Fibroblast of upper back skin (primary cell): ENCODE measurements around the gene TWNK.

ENCODE experiments used
- DNase-seq: peaks from one replicate; pipeline ENCODE4 v3.0.0-alpha.2; 2013

Gene TWNK

DNA sequence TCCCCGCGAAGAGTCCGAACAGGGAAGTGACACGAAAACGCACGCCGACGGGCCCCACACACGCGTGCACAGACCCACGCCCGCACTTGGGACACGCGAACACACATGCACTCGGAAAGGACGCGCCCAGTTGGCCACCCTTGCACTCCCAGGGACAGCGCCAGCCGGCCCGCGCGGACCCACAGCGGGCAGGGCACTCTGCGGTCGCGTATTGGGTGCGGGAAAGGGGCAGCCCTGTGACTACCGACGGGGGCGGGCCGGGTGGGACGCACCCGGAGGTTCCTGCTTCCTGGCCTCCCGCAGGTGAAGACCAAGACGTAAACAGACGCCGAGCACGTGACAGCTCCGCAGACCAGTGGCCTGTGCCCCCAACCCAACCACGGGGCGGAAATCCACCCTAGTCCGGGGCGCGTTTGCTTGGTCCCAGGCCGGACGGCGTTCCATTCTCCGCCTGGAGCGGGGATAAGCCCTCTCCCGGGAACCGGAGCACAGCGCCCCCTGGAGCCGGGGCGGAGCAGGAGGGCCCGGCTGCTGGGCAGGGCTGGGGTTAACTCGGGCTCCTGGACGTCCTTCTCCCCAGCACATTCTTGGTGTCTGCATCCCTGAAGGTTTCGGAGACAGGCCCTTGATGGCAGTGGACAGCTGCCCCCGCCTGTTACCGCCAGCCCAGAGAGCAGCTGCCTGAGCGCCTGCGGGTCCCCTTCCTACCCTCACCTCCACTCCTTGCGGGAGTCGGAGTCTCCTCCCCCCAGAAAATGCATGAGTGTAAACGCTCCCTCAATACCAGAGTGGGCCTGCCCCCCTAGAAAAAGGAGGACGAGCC, 10.2 kb downstream of the TWNK start:
- DNase-seq, result peak; percentile 68

DNA sequence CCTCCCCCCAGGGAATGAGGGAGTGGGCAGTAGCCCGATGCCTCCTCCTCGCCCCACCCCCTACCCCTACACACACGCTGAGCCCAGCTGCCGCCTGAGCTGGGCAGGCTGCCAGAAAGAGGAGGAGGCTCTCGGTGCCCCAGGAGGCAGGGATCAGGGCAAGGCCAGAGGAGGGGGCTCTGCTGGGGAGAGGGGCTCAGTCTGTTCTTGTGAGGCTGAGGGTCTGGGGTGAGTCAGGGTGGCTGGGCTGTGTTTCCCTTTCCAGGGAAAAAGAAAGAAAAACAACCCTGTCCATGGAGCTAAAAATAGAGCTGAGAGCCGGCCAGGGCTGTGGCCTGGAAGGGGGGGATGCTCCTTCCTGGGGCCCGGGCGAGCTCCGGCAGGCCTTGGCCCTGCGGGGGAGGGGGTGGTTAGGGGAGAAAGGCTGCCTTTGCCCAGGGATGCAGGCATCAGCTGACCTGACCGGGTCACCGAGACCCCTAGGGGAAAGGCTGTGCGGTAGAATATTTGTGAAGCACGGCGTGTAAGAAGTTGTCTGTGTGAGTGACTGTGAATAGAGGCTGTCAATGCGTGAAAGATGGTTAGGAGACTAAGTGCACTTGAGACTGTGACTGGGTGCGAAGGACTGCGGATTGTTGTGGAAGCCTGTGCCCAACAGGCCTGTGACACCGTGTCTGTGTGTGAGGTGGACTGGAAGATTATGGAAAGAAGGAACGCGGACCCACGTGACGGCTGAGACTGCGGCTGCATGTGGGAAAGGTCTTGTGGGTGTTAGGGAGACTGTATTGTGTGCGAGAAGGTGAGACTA, 11.0 kb downstream of the TWNK start:
- DNase-seq, result peak; percentile 88

DNA sequence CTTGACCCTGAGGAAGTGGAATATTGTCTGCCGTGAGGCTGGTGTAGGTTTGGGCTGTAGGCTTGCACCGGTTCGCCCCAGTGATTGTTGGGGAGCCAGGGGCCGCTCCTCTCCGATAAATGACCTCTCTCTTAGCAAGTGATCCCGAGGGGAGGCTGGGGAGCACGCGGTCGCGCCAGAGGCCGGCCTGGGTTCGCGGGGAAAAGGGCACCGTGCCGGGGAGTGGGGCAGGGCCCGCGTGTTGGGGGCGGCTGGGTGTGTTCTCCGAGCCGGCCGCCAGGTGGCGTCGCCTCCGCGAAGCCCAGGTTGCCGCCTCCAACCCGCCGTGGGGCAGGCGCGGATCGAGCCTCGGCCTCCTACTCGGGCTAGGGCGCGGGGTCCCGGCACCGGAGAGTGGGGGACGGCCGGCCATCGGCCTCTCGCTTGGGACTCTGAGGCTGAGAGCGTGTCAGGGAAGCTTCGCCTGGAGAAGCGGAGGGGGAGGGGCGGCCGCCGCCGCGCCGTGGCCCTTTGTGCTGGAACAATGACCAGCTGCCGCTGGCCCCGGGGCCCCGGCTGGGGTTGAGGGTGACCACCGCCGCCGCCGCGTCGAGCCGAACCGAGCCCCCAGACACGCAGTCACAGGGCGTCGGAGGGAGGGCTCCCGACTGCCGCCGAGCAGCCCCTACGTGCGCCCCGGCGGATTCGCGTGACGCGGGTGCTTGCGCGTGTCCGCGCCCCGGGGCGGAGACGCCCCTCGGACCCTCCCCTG, 11.8 kb downstream of the TWNK start:
- DNase-seq, result peak; percentile 77

DNA sequence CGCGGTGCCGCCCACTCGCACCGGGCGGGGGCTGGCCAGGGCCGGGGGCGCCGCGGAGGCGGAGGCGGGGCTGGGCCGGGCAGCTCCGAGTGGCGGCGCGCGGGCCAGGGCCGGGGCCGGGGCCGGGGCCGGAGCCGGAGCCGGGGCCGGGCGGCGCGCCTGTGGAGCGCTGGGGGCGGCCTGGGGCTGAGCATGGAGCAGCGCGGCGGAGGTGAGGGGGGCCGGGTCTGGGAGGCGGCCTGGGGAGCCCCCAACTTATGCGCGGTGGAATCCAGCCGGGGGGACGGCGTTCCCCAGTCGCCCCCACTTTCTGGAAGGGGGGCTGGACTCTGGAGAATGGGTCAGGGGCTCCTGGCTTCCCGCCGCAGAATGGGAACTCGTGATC, 12.4 kb downstream of the TWNK start, which contains the start of gene LZTS2:
TSS of gene LZTS2 (plus strand) at position 67 of the 385 bp plus-strand sequence. CDS start 2,731 bp downstream, outside the sequence.
- DNase-seq, result no peak

DNA sequence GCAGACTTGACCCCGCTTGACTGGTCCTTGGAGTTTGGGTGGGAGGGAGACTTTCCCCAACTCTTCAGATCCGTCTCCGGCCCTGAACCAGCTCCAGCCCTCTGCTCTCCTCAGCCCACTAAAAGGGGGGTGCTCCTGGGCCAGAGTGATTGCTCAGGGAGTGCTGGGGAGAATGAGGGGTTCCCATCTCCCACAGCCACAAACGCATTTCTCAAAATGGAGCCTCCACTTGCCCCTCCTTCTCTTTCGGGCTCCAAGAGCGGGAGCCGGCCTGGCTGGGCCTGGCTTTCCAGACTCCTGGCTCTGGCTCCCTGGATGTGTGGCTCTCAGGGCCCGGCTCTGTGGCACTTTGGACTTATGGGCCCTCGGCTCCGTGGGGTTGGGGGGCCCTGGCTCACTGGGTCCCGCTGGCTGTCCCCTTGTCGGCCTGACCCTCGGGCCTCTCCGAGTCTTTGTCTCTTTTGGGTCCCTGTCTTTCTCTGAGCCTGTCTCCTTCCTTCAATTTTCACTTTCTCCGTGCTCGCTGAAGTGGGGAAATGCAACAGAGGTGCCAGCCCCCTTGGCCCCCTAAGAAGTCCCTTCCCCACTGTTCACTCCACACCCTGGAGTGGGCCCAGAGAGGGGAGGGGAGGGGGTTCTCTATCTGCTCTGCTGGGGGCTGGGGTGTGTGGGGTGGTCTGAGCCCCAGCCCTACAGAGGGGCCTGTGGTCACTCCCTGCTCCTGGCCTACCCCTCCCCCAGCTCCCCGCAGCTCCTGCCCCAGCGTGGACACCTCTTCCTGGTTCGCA, 13.0 kb downstream of the TWNK start:
- DNase-seq, result no peak

DNA sequence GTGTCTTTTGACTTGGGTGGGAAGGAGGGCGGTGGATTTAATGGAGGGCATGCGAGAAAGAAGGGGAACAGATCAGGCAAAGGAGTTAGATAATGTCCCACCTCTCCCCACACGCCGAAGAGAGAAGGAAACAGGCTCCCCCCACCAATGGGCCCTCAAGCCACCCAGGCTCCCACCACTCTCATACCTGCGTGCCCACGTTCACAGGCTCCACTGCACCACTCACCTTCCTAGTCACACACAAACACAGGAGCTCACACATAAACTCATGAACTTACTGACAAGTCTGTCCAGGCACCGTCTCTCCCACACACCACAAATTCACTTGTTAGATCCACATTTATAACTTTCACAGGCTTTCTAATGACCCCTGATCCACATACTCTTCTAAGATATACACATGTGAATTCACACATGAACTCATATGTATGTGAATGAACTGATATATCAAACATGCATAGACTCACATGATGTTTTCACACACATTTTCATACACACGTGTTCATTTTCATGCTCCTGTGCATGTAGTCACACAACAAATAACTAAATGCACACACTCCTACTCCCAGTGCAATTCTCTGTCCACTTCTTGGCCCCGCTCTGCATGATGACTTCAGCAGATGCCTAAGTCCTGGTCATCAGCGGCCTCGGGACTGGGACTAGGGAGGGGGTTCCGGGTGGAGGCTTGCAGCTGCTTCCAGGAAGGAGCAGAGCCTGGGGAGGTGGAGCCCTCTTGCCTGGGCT, 13.7 kb downstream of the TWNK start:
- peak; percentile 78 for DNase-seq

DNA sequence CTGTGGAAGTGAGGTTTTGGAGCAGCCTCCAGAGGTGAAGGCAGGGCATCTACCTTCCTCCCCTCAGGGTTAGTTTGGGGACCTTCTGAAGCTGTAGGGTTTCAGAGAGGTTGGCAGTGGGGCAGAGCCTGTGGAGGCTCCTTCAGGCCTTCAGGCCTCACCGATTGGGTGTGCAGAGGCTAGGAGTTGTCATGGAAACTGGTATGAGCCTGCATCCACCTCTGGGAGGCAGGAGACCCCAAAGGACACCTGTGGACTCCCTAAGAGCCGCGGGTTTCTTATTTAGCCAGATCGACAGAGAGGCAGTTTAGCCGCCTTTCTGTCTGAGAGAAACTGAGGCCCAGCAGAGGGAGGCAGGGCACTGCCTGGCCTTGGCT, 14.3 kb downstream of the TWNK start:
- no peak for DNase-seq

DNA sequence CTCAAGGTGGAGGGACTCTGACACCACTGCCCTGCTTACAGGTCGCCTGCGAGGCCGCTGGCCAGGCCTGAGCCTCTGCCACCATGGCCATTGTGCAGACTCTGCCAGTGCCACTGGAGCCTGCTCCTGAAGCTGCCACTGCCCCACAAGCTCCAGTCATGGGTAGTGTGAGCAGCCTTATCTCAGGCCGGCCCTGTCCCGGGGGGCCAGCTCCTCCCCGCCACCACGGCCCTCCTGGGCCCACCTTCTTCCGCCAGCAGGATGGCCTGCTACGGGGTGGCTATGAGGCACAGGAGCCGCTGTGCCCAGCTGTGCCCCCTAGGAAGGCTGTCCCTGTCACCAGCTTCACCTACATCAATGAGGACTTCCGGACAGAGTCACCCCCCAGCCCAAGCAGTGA, 15.1 kb downstream of the TWNK start:
- DNase-seq, result no peak

DNA sequence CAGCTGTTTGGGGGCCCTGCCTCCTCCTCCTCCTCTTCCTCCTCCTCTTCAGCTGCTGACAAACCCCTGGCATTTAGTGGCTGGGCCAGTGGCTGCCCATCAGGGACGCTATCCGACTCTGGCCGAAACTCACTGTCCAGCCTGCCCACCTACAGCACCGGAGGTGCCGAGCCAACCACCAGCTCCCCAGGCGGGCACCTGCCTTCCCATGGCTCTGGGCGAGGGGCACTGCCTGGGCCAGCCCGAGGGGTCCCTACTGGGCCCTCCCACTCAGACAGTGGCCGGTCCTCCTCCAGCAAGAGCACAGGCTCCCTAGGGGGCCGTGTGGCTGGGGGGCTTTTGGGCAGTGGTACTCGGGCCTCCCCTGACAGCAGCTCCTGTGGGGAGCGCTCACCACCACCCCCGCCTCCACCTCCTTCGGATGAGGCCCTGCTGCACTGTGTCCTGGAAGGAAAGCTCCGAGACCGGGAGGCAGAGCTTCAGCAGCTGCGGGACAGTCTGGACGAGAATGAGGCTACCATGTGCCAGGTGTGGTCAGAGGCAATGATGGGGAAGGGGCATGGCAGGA, 16.4 kb downstream of the TWNK start:
- no peak for DNase-seq

DNA sequence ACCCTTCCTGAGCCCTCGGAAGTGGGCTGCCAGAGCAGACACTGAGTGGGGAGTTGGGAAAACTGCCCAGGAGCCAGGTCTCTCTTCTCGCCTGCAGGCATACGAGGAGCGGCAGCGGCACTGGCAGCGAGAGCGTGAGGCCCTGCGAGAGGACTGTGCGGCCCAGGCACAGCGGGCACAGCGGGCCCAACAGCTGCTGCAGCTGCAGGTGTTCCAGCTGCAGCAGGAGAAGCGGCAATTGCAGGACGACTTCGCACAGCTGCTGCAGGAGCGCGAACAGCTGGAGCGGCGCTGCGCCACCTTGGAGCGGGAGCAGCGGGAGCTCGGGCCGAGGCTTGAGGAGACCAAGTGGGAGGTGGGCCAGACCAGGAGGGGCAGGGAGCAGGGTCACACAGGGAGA, 18.0 kb downstream of the TWNK start:
- no peak for DNase-seq

DNA sequence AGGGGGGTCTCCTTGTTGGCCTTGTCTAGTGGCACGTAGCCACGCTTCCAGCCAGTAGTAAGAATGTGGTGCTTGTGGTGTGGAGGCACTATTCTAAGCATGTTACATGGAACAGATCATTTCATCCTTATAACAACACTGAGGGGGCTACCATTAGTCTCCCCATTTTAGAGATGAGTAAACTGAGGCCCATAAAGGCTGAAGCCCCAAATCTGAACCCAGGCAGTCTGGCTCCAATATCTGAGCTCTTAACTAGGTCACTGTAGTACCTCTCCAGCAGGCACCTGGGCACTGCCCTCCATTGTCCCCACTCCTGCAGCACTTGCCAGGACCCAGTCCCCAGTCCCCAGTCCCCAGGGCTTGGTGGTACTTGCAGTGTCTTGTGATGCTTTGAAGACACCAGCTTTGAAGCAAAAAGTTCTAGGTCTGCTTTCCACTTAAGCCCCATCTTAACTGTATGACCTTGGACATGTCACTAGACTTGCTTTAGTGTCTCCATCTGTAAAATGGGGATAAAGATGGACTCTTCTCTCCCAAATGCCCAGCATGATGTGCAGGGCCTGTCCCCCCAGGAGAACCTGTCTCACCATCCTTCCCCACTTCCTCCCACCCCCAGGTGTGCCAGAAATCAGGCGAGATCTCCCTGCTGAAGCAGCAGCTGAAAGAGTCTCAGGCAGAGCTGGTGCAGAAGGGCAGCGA, 18.7 kb downstream of the TWNK start:
- DNase-seq, result no peak

DNA sequence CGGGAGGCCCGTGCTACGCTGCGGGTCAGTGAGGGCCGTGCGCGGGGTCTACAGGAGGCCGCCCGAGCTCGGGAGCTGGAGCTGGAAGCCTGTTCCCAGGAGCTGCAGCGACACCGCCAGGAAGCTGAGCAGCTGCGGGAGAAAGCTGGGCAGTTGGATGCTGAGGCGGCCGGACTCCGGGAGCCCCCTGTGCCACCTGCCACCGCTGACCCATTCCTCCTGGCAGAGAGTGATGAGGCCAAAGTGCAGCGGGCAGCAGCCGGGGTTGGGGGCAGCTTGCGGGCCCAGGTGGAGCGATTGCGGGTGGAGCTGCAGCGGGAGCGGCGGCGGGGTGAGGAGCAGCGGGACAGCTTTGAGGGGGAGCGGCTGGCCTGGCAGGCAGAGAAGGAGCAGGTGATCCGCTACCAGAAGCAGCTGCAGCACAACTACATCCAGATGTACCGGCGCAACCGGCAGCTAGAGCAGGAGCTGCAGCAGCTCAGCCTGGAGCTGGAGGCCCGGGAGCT, 19.3 kb downstream of the TWNK start:
- DNase-seq, result no peak

DNA sequence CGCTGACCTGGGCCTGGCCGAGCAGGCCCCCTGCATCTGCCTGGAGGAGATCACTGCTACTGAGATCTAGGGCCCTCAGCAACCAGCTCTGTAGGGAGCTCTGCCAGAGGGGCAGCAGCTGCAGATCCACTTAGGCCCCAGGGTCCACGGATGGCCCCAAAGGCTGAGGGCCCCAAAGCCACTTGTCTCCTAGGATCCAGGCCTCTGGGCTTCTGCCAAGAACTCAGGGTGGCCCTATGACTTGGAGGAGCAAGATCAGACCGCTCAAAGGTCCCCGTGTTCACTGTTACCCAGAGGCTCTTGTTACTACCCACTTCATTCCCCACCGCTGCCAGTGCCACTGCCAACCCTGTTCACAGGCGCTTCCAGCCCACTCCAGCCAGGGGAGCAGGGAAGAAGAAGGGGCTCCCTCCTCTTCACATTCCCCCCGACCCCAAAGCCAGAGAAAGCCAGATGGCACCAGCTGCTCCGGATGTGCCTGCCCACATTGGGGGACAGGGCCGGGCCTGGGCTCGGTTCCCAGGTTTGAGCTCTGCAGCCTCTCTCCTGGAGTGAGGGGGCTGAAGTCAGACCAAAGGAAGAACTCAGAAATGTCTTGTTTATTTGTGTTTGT, 19.9 kb downstream of the TWNK start:
- DNase-seq, result no peak

DNA sequence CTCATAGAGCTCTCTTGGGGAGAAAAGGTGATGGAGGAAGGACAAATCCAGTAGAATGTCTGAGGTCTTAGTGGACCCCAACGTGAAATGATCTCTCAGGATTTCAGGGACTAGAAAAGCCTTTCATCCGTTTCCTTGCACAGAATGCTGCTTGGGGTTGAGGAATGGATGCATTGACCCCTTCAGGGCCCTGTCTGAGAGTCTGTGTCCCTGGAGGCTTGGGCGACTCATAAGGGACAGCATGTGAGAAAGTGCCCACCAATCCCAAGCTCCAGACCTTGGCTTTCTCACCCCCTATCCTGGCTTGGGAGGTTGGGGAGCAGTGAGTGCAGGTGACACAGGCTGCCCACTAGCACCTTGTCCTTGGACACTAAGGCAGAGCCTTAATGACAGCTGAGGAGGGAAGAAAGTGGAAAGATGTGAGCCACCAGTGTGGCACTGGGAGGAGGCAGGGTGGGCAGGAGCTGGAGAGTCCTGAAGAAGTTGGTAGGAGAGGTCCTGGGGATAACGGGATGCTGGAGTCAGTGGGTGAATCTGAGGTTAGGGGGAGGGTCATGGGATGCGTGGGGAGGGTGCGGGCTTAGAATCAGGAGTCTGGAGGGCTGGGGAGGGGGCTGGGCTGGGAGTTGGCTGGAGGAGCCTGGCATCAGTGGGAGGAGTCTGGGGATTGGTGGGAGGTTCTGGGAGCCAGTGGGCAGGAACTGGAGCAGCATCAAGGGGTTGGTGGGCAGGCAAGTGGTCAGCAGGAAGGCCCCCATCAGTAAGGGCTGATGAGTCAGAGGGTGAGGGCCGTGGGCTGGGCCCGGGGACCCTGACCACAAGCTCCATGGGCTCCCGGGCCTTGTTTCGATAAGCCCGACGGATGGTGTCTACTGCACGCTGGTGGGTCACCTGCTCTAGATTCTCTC, 20.8 kb downstream of the TWNK start:
- DNase-seq, result no peak

DNA sequence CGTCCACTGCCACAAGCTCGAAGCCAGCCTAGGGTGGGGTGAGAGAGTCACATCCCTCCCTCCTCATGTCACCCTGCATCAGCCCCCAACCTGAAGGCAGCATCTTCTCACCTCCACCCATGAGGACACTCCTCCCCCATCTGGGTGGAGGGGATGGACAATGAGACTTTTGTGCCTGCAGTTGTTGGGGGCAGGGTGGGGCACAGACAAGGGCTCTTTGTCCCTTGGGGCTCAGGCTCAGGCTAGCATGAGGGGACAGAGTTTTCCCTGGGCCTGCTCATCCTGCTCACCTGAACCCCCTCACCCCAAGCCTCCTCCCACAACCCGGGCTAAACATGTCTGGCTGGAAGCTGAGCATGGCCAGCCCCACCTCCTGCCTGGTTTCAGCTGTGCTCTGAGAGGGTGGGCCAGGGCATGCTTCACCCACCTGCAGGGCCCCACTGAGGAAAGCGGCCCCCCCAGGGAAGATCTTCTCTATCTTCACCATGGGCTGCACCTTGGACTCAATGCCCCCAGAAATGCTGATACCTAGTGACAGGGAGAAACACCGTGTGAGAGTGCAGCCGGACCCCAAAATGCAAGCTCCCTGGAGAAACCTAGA, 21.6 kb downstream of the TWNK start:
- DNase-seq, result no peak

DNA sequence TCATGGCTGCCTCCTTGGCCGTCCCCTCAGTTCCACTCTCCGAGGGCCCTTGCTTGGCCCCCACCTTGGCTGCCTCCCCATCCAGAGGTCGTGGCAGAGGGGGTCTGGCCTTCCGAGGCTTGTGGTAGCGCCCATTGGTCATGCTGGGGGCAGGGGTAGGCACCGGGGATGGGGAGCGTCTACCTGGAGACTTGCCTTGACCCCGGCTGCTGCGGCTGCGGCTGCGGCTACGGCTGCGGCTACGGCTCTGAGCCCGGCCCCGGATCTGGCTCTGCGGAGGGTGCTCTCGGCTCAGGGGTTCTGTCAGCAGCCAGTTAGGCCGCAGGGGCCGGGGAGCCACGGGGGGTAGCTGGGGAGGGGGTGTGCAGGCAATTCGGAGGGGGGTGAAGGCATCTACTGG, 23.0 kb downstream of the TWNK start:
- DNase-seq, result no peak

DNA sequence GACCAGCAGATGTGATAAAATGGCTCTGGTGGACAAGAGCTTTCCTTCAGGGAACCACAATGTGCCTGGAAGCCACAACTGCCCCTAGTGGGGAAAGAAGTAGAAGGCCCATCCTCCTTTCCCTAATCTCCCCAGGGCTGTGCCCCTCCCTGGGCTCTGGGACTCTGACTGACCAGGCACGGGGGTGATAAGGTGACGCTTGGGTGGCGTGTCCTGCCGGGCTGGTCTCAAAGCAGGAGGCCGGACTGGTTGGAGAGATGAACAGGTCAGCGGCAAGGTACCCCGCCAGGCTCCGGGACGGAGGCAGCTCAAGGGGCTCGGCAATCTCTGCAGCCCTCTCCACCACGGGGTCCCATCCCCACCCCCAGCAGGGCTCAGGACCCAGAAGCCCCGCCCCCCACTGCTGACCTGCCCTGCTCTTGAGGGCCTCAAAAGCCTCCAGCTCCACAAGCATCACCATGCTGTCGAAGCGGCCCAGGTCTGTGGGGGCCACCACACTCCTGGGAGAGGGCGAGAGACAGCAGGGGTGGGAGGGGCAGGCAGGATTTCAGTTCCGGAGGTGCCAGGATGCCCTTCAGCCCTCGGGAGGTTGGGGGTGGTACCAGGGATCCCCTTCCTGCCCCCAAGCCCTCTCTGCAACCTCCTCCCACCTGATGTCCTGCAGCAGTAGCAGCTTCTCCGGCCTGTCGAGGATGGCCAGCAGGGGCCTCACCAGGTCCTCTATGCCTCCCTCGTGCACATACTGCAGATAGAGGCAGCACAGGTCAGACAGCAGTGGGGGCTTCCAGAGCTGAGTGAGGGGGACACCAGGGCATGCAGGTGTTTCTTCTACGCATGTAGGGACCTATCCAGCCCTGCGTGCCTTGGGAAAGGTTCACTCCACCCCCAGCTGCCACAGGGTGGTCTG, 24.4 kb downstream of the TWNK start:
- no peak for DNase-seq
